Measurements from ENCODE around the gene SLC29A2.
"Not testable (repeated sequence)": the region's sequence is repeated elsewhere in the genome, so short reads cannot be mapped to it uniquely, and the experiment has no call there.

The SLC29A2 gene

GRCh38 chr11:66407651-66408050 lies 36.1 kb upstream of the SLC29A2 start:
- Histone ChIP-seq H3K4me1 (peaks cover 5 to 38% (median 21%) of the 10 kb centered on the region in 4 donors), H3K9me3 (no peaks in the 10 kb centered on the region), H3K27me3 (peaks cover 0 to 22% of the 10 kb centered on the region in 2 donors), H3K27ac (no peak overlapping the region), H3K36me3 (no peaks in the 10 kb centered on the region), H3K4me3 (no peak overlapping the region)
- intact Hi-C loops (cut with DNase I; ENCODE audit: low total_unique reads) = loop anchor here (2.0 kb wide), 1 partner anchor 23 kb away; no protein-coding TSS in a partner anchor
- DNase-seq = no peak
- TF ChIP-seq CTCF (IDR thresholded peaks at IDR 0.05) = no peak

DNA sequence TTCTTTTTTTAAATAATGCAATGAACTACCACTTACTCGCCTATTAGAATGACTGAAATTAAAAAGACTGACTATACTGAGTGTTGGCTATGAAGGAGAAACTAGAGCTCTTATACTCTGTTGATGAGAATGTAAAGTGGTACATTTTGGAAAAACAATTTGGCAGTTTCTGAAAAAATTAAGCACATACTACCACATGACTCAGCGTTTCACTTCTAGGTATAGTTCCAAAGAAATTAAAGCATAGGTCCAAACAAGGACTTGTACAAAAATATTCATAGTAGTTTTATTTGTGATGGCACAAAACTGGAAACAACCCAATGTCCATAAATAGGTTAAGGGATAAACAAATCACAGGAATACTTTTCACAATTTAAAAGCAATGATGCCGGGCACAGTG lies 22.4 kb upstream of the SLC29A2 start:
- H3K27ac ChIP-seq = no peak overlapping the region
- no peaks in the 10 kb centered on the region for H3K4me1 ChIP-seq
- peaks cover 0 to 37% of the 10 kb centered on the region in 2 donors for H3K27me3 ChIP-seq
- intact Hi-C loops (cut with DNase I; ENCODE audit: low total_unique reads) = no loop called here
- no peak overlapping the region for H3K4me3 ChIP-seq
- H3K9me3 ChIP-seq = no peaks in the 10 kb centered on the region
- no peak for TF ChIP-seq CTCF (IDR thresholded peaks at IDR 0.05)
- no peak for DNase-seq
- H3K36me3 ChIP-seq = no peaks in the 10 kb centered on the region

GRCh38 chr11:66391322-66391721 lies 19.8 kb upstream of the SLC29A2 start:
- no peak for TF ChIP-seq CTCF (IDR thresholded peaks at IDR 0.05)
- Histone ChIP-seq H3K4me3 (no peak overlapping the region), H3K4me1 (peaks cover 0 to 1% (median 0%) of the 10 kb centered on the region in 4 donors), H3K27me3 (peaks cover 0 to 35% of the 10 kb centered on the region in 2 donors), H3K36me3 (no peaks in the 10 kb centered on the region), H3K9me3 (no peaks in the 10 kb centered on the region), H3K27ac (no peak overlapping the region)
- intact Hi-C loops (cut with DNase I; ENCODE audit: low total_unique reads) = no loop called here
- no peak for DNase-seq

DNA sequence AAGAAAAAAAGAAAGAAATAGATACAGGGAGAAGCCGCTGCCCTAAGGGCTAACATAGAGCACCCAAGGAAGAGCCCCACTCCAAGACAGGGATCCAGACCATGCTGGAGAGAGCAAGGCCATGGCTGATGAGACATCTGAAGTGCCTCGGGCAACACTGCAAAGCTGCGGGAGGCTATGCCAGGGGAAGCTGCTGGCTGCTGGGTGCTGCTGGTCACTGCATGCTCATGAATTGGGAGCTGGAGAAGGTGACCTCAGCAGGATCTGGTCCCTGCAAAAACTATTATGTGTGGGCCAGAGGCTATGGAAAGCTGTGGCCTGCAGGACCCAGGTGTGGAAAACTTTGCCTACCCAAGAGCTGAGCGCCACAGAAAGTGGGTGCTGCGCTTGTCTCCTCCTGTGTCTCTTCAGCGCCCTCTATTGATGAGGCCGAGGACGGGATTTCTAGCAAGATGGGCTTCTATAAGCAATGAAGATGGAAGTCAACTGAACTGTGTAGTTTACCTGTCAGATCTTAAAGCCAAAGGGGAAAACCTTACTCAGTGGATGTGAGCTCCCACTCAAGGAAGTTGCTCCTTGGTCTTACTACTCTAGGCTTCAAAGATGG lies 17.3 kb upstream of the SLC29A2 start:
- peaks cover 0 to 34% of the 10 kb centered on the region in 2 donors for H3K27me3 ChIP-seq
- no peak overlapping the region for H3K4me3 ChIP-seq
- TF ChIP-seq CTCF (IDR thresholded peaks at IDR 0.05) = peak; percentile 30 to 45
- peak; percentile 69 to 74 for DNase-seq
- intact Hi-C loops (cut with DNase I; ENCODE audit: low total_unique reads) = loop anchor here (5.0 kb wide), 1 partner anchor 77 kb away; no protein-coding TSS in a partner anchor
- H3K9me3 ChIP-seq = no peaks in the 10 kb centered on the region
- no peak overlapping the region for H3K27ac ChIP-seq
- peaks cover 0 to 9% (median 0%) of the 10 kb centered on the region in 4 donors for H3K4me1 ChIP-seq
- H3K36me3 ChIP-seq = no peaks in the 10 kb centered on the region

GRCh38 chr11:66386171-66387069 lies 14.9 kb upstream of the SLC29A2 start:
- peak overlapping the region in 1 of 2 donors; percentile 13 for H3K4me3 ChIP-seq
- TF ChIP-seq CTCF (IDR thresholded peaks at IDR 0.05) = peak; percentile 78 to 92
- no peaks in the 10 kb centered on the region for H3K36me3 ChIP-seq
- no peak overlapping the region for H3K27ac ChIP-seq
- peaks cover 0 to 9% (median 0%) of the 10 kb centered on the region in 4 donors for H3K4me1 ChIP-seq
- intact Hi-C loops (cut with DNase I; ENCODE audit: low total_unique reads) = loop anchor here (5.0 kb wide), 1 partner anchor 74 kb away; no protein-coding TSS in a partner anchor
- no peaks in the 10 kb centered on the region for H3K9me3 ChIP-seq
- peak; percentile 88 to 90 for DNase-seq
- H3K27me3 ChIP-seq = peaks cover 0 to 28% of the 10 kb centered on the region in 2 donors

DNA sequence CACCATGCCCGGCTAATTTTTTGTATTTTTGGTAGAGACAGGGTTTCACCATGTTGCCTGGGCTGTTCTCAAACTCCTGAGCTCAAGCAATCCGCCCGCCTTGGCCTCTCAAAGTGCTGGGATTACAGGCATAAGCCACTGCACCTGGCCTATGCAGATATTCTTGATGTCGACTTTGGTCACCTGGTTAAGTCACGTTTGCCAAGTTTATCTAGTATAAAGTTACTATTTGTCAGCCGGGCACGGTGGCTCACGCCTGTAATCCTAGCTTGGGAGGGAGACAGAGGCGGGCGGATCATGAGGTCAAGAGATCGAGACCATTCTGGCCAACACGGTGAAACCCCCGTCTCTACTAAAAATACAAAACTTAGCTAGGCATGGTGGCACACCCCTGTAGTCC lies 12.8 kb upstream of the SLC29A2 start:
- H3K4me1 ChIP-seq; H3K9me3 ChIP-seq; DNase-seq; intact Hi-C loops (cut with DNase I; ENCODE audit: low total_unique reads); H3K4me3 ChIP-seq; H3K36me3 ChIP-seq; H3K27ac ChIP-seq: not testable (repeated sequence)
- H3K27me3 ChIP-seq = peaks cover 0 to 21% of the 10 kb centered on the region in 2 donors

- DNase-seq; intact Hi-C loops (cut with DNase I; ENCODE audit: low total_unique reads): not testable (repeated sequence)
Measured at GRCh38 chr11:66380264-66380663, 8.7 kb upstream of the SLC29A2 start.

GRCh38 chr11:66373690-66374287 lies 2.2 kb upstream of the SLC29A2 start:
- H3K36me3 ChIP-seq; H3K27ac ChIP-seq; intact Hi-C loops (cut with DNase I; ENCODE audit: low total_unique reads); DNase-seq; H3K4me3 ChIP-seq; H3K9me3 ChIP-seq: not testable (repeated sequence)
- Histone ChIP-seq H3K27me3 (peaks cover 2 to 23% of the 10 kb centered on the region in 2 donors), H3K4me1 (peaks cover 3 to 32% (median 20%) of the 10 kb centered on the region in 4 donors)

More at GRCh38 chr11:66380264-66380663, 8.7 kb upstream of the SLC29A2 start:
- H3K27ac ChIP-seq, H3K4me3 ChIP-seq, H3K36me3 ChIP-seq, H3K9me3 ChIP-seq, H3K4me1 ChIP-seq: not testable (repeated sequence)
- peaks cover 0 to 25% of the 10 kb centered on the region in 2 donors for H3K27me3 ChIP-seq

Measured in tibial artery (tissue), 4 donors.